ENCODE data around the gene MED13L.
A peak's percentile ranks its signal among the peaks of the same experiment; 100 is the strongest.
"Not testable (repeated sequence)": the region's sequence is repeated elsewhere in the genome, so short reads cannot be mapped to it uniquely, and the experiment has no call there.

Gene MED13L

DNA sequence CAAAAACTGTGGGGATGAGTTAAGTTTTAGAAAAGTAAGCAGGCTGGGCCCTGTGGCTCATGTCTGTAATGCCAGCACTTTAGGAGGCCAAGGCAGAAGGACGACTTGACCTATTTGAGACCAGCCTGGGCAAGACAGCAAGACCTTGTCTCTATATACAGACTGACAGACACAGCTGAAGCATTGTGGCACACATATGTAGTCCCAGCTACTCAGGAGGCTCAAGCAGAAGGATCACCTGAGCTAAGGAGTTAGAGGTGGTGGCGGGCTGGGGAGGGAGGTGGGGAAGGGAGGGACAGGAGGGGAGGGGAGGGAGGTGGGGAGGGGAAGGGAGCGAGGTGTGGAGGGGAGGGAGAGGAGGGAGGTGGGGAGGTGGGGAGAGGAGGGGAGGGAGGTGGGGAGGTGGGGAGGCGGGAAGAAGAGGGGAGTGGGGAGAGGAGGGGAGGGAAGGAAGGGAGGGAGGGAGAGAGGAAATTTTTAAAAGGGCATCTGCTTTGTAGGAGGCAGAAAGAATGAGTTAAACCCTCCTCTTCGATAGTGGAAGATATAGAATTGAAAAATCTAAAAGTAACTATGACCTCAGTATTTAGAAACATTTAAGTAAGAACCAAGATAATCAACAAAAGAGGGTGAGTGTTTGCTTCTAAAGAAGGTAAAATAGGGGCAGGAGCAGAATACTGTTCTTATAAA lies 30.9 kb downstream of the MED13L start:
- no peak for DNase-seq (ENCODE audit: low read depth in 2 of 2)

DNA sequence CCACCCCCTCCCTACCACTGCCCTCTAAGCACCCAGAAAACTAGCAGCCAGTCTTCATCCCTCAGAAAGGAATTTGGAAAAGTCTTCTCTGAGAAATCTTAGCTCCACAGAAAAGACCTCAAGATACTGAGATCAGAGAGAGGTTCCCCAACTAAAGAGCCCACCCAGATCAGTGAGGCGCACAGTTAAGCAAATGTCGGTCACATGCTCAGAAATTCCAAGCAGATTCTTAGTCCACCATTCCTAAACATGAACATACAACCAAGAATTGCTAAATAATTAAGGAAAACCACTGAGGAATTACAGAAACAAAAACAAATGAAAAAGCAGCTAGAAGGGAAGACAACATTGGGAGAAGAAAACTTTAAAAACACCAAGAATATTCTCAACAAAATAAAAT lies 32.3 kb downstream of the MED13L start:
- DNase-seq (ENCODE audit: low read depth in 2 of 2), result no peak

DNA sequence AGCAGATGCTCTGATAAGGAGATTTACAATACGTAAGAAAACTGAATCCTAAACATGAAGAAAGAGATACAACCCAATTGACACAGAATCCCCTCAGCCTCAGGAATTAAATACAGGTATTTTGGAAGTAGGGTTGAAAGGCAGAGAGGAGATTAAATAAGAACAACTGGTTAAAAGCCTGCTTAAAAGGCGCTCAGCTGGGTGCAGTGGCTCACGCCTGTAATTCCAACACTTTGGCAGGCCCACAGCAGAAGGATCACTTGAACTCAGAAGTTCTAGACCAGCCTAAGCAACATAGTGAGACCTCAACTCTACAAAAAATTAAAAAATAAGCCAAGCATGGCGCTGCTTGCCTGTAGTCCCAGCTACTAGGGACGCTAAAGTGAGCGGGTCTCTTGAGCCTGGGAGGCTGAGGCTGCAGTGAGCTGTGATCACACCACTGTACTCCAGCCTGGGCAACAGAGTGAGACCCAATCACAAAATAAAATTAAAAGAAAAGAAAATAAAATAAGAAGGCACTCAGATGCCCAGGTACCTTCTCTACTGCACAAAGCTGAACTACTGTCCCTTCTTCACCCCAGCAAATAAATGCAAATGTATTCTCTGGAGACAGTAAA lies 32.9 kb downstream of the MED13L start:
- DNase-seq (ENCODE audit: low read depth in 2 of 2), result no peak

DNA sequence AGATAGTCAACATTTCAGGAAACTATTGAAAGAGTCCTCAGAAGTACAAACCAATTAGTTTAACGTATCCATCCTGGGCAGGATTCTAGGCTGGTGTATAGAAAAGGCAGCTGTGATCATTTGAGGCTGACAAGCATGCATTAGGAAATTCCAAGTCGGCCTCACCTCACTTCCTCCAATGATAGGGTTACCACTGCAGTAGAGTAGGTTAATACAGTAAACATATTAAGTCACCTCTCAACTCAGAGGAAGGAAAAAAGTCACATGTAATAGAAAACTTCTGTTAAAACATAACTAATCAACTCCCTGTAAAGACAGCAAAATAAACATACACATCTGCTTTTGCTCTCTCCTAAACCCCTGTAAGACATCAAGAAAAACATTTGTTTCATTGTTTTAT lies 33.5 kb downstream of the MED13L start:
- no peak for DNase-seq (ENCODE audit: low read depth in 2 of 2)

DNA sequence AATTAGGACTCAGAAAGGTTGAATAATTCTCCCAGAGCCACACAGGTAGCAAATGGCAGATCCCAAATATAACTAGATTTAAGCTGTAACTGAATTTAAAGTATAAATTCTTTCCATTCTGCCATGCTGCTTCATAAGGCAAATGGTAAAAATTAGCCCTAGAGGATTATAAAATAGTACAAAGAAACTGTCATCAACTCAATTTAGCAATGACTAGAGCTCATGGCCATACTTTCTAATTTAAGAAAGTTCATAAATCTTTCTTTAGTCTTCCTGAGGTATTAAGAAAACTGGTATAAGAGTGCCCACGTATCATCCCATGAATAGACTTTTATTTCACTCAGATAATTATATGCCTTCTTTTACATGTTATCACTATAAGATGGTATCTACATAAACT lies 34.8 kb downstream of the MED13L start:
- DNase-seq (ENCODE audit: low read depth in 2 of 2), result no peak

DNA sequence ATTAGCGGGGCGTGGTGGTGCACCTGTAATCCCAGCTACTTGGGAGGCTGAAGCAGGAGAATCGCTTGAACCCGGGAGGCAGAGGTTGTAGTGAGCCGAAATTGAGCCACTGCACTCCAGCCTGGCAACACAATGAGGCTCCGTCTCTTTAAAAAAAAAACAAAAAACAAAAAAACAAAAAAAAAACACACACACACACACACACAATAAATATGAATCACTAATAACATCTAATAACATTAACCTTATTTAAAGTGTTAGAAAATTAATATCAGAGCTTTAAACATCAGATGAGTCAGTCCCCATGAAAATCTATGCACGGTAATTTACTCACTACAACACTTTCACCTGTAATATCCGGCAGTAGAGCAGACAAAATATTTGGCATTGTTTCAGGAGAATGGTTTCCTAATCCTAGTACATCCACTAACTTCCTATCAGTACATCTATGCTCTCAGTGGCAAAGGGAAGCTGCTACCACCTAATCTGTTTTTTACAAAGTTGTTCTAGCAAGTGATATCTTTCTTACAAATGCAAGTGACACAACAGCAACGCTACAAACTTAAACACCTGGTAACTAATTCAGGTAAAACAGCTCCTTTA lies 36.2 kb downstream of the MED13L start:
- no peak for DNase-seq (ENCODE audit: low read depth in 2 of 2)

DNA sequence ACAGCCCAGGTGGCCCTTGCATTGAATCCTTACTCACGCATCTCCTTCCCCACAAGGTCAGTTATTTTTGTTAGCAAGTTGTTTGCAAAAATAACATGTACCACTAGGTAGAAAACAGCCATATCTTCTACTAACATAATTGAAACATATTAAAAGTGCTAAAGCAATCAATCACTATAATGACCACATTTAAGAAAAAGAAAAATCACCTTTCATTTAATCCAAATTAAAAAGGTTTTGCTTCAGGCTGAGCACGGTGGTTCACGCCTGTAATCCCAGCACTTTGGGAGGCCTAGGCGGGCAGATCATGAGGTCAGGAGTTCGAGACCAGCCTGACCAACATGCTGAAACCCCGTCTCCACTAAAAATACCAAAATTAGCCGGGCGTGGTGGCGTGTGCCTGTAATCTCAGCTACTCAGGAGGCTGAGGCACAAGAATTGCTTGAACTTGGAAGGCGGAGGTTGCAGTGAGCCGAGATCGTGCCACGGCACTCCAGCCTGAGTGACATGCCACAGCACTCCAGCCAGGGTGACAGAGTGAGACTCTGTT lies 38.8 kb downstream of the MED13L start:
- not testable (repeated sequence) for DNase-seq (ENCODE audit: low read depth in 2 of 2)

DNA sequence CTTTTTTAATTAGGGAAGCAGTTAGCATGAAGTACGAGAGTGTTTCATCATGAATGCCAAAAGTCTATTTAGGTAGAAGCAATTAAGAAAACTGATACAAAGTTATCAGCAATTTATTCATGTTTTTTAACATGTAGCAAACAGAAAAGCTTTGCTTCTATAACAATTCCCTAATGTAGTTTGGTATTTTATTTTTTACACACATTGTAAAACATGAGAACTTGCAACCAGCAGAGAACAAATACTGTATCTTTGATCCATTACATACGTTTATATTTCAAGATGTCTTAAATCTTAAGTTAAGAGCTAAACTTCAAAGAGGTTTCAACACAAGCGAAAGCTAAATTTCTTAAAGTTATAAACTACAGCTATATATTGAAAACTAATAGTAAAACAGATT lies 39.3 kb downstream of the MED13L start:
- DNase-seq (ENCODE audit: low read depth in 2 of 2), result no peak

DNA sequence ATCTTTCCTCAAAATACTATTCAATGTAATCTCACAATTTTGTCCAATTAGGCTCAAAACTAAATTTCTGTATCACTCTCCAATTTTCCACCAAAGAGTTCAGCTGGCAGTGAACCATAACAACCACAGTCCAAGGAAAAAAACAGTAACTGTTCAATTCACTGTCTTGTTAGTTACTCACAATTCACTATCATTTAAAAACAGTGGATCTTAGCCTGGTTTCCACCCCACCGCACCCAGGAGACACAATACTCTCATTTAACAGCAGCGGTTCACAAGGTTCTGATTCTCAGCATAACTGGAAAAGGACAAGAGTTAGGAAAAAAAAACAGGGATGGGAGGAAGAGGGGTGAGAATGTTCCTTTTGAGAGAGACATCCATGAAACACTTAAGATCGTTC lies 40.5 kb downstream of the MED13L start:
- DNase-seq (ENCODE audit: low read depth in 2 of 2), result no peak

DNA sequence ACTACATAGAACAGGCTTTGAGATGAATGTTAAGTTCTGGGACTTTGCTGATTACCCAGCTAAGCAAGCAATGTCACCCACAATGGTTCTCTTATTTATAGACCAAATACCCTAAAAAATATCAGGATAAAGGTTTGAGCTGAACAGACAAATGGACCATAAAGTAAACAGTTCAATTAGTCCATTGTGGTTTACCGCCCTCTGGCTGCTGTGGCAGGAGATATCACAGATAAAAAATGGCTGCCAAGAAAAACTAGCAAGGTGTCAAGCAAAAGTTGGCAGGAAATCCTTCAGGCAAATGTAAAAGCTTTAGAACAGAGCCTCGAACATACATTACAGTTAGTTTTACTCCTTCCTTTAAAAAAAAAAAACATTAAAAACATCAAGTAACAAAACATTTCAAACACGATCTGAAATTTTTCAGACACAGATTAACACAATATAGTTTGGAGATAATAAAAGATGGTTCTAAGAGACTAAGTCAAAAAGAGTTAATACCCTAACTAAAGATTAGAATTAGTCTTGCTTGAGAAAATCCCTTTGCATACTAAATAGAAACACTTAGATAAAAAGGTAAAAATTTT lies 41.3 kb downstream of the MED13L start:
- DNase-seq (ENCODE audit: low read depth in 2 of 2), result peak; percentile 21 to 24

DNA sequence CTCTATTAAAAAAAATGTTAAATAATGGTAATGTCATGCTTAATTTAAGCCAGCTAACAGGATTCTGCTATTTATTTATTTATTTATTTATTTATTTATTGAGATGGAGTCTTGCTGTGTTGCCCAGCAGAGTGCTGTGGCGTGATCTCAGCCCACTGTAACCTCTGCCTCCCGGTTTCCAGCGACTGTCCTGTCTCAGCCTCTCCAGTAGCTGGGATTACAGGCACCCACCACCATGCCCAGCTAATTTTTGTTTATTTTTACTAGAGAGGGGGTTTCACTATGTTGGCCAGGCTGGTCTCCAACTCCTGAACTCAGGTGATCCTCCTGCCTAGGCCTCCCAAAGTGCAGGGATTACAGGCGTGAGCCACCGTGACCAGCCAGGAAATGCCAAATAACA lies 43.3 kb downstream of the MED13L start:
- DNase-seq (ENCODE audit: low read depth in 2 of 2), result not testable (repeated sequence)

DNA sequence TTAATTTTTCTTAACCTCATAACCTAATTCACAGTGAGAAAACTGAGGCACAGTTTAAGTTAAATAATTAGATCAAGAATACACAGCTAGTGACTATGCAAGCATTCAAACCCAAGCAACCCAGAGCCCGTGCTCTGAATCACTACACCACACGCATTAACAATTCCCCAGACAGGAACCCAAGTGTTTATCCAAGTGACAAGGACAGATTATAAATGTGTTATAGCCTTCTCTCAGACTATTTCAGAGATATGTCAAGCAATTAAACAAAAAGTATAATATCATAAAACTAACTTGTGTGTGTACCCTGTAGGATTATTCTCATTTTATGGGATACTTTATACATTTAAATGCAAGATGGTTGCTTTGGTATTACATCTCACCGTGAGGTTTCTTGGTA lies 43.8 kb downstream of the MED13L start:
- no peak for DNase-seq (ENCODE audit: low read depth in 2 of 2)

DNA sequence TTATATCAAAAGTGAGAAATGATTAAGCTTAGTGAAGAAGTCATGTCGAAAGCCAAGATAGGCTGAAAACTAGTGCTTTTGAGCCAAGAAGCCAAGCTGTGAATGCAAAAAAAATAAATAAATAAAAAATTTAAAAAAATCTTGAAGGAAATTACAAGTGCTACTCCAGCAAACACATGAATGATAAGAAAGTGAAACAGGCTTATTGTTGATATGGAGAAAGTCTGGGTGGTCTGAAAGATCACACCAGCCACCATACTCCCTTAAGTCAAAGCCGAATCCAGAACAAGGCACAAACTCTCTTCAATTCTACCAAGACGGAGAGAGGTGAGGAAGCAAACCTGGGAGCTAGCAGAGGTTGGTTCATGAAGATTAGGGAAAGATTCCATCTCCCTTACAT lies 49.7 kb downstream of the MED13L start:
- no peak for DNase-seq (ENCODE audit: low read depth in 2 of 2)

DNA sequence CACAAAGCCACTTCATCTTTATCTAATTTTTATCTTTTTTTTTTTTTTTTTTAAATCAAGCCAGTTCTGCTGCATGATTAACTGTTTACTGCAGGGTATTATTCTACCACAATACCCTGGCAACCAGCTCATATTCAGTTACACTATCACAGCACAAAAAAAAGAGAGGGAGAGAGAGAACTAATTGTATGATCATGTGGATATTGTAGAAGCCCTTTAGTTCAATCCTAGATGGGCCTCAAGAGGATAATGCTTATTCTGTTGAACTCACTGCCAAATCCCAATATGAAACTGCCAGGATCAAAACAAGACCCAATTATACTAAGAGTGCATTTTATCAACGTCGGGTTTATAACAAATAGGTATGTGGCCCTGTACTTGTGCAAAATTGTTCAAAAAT lies 51.5 kb downstream of the MED13L start:
- DNase-seq (ENCODE audit: low read depth in 2 of 2), result no peak

DNA sequence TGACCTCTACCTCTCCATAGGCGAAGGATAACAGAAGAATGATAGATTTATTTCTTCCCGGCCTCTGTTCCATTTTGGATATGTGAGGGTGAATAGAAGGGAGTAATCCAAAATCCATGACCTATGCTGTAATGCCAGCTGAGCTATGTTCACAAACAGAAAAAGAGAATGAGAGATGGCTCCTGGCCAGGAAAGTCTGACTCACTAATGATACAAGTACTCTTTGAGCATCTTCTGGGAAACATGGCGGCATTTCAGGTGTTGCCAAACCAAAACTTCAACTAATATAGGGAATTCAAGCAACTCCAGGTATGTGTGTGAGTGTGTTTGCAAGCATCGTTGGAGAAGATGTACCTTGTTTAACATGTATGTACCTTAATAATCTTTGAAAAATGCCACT lies 55.1 kb downstream of the MED13L start:
- DNase-seq (ENCODE audit: low read depth in 2 of 2), result peak in 1 of 2 donors; percentile 17

DNA sequence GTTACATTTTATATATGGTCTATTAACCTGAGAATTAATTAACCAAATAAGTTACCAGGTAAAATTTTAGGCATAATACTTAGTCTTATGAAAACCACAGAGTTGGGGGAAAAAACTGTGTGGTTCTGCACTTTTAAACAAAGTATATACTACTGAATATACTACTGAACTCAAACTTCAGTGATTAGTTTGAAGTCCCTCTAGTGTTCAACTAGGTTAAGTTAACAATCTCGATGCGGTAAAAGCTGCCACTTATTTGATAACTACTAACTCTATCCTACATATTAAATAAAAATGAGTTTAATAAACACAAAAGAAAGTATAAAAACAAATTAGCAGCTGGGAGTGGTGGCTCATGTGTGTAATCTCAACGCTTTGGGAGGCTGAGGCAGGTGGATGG lies 56.7 kb downstream of the MED13L start:
- DNase-seq (ENCODE audit: low read depth in 2 of 2), result no peak

DNA sequence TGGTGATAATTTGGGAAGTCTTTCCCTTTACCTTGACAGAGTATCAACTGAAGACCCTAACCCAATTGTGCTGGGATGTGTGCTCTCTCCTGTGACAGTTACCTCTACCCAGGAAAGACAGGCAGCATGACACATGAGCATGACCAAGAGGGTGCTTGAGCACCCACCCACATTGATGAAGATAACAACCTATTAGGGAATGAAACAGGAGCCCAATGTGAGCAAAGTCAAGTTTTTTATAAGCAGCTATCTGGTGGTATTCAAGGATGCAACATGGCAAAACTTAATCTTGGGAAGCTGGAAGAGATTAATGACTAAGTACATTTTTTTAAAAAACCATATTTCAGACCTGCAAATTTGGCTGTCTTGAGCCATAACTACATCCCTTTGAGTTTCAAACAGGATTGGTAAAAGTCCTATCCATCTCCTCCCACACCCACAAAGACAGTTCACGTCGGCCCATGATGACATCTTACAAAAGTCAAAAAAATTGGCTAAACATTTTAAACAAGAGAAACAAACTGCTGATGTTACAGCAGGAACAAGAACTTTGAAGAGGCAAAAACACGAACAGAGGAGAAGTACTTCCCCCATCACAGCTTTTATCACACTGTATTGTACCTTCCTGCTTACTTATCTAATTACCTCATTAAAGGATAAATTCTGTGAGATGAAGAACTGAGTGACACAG lies 60.3 kb downstream of the MED13L start:
- DNase-seq (ENCODE audit: low read depth in 2 of 2), result no peak

DNA sequence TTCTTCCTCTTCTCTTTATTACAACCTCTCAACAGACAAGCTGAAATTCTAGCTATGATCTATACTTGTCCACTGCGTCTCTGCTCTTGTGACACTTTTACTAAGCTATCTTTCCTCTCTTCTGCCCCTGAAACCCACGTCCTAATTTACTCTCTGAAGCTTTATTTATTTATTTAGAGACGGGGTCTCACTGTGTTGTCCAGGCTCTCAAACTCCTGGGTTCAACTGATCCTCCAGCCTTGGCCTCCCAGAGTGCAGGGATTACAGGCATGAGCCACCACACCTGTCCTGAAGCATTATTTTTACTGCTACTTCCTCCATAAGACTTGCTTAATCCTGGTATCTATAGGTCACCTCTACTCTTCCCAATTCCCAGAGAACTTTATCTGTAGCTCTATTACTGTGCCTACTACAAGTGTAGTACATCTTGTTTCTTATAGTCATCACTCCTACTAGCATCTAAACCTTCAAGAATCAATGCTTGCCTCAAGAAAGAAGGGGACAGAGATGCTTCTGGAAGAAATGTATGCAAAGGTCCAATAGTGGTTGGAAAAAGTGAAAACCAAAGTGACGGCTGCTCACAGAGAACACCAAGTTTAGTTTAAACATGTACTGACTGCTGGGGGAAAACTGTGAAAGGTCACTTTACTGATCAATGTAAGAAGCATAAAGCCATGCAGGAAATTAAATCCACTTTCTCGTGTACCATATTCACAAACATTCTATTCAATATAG lies 61.3 kb downstream of the MED13L start:
- DNase-seq (ENCODE audit: low read depth in 2 of 2), result no peak

DNA sequence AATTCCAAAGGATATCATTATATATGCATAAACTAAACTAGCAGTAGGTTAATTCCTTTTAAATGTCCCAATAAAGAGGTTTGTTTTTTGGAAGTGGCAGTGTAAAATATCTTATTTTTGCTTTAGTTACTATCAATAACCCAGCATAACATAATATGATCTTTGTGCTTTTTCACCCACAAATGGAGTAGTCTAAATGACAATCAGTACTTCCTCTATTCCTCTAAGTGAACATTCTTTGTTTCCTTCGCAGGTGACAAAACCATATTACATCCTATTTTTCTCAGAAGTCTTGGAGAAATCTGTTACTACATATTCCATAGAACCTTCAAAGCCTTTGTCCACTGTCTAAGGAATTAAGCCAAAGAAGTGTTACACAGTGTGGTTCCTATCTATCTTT lies 62.5 kb downstream of the MED13L start:
- no peak for DNase-seq (ENCODE audit: low read depth in 2 of 2)

DNA sequence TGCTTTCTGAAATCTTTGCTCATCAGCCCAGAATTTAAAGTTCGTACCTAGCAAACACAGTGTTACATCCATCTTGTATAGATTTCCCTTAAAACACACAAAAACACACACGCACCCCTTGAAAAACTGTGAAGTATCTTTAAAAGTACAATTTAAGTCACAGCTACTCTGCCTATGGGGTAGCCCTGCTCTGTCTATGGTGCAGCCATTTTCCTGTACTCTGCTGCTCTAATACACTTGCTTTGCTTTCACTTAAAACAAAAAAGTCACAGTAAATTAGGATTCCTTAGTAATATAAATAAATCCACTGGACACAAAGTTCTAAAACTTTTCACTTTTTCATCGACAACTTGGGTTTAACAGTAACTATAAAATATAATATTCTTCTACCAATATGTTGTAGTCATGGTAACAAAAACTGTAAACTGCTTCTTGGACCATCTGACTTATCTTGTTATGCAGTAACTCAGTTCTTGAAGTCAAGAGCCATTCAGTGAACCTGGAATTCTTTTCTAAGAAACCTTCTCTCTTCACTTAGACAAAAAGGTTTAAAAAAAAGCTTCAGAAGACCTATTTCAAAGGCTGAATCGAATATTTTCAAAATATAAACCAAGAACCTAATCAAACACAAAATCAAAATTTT lies 63.5 kb downstream of the MED13L start:
- DNase-seq (ENCODE audit: low read depth in 2 of 2), result no peak

DNA sequence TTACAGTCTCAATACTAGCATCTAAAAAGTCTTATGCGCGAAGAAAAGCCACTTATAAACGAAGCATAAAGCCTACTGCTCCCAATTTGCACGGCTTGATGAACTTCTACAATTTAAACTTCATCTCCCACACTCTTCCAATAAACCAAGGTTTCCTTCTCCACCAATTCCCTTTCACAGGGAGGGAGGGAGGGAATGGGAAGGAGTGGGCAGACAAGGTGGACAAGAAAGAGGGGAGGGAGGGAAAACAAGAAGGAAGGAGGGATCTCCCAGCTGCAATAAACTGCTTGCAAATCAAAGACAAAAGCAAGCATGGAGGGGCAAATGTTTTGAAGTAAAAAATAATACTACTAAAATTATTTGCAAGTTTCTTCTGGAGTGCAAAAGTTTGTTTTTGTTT lies 64.5 kb downstream of the MED13L start:
- no peak for DNase-seq (ENCODE audit: low read depth in 2 of 2)

Measured in stimulated activated CD8-positive, alpha-beta memory T cell treated with anti-CD3 and anti-CD28 coated beads, Interleukin-7, amount 100 ng/mL, for 1 hour (primary cell).